NOMO-1 treated with dmso at 0.1 percent for 144 hours (cell line): ENCODE data around the gene EYS.
"Not testable (repeated sequence)": the region's sequence is repeated elsewhere in the genome, so short reads cannot be mapped to it uniquely, and the experiment has no call there.

Experiments used
- DNase-seq: peaks from one replicate; lab custom pipeline; 2025; ENCODE audit not compliant: unreplicated experiment; lab: John Stamatoyannopoulos, UW

EYS gene

DNA sequence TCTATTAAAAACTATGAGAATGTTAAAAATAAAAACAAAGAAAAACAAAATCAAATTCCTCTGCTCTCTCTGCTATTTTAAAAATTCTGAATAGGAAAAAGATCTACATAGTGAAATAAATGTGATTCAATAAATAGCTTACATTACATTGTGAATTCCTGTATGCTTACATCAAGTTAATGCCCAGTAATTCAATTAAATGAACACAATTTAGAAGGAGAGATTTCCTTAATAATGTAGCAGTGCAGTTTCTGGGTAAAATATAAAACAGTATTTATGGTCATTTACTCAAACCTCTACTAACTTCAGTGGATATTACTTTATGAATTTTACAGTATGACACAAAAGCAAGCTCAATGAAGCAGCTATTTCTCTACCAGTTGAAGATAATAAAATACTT lies 594.6 kb downstream of the EYS start:
- no peak for DNase-seq

DNA sequence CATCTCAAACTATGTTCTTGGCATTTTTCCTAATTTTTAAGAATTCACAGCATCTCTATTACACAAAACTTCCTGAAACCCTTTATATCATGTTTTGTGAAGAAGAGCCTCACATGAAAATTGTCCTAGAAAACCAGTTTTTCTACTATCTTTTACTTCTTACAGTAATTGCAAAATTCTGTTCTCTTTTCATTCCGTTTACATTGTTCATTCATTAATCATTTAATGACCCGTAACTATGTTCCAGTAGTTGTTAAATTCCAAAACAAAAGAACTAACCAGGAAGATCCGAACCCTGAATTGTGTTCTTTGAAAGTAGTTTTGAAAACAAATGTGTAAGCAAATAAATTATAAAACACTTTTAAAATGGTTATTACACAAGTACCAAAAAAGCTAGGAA lies 597.0 kb downstream of the EYS start:
- no peak for DNase-seq

DNA sequence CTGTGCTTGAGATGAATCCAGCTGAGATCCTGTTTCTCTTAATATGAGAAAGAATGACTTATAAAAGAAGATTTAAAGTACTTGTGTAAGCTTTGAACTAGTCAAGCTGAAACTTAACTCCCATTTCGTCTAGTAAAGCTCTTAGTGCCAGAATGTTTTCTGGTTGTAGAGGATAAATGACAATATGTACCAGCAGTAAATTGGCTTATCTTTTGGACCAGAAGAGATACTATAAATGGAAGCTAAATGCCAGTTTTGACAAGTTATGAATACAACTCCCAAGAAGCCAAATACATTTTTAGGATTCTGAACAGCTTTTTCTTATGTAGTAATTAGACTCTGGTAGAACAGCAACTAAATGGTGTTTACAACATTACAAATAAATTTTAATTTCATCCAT lies 608.7 kb downstream of the EYS start:
- no peak for DNase-seq

DNA sequence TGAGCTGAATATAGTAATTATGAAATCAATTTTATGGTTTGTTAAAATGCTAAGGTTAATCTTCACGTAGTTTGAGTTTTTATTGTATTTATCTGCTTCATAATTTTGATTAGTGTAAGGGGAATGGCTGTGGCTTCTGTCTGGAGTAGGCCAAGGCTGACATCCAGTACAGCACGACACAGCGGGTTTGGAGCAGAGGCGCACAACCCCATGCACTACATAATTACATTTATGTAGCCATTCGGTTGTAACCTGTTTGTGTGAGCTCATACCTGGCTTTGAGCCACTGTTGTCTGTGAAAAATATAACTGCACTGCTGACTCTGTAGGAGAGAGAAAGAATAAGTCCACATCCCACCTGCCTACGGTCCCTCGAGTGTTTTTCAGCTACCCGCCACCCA lies 615.5 kb downstream of the EYS start:
- DNase-seq = no peak

DNA sequence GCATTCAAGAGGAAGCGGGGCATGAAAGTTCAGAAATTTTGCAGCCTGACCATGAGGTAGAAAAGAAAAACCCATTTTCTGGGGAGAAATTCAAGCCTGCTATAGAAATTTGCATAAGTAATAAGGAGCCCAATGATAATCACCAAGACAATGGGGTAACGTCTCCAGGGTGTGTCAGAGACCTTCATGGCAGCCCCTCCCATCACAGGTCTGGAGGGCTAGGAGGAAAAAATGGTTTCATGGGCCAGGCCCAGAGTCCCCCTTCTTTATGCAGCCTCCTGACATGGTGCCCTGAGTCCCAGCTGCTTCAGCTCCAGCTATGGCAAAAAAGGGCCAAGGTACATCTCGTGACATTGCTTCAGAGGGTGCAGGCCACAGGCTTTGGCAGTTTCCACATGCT lies 618.5 kb downstream of the EYS start:
- DNase-seq = no peak

DNA sequence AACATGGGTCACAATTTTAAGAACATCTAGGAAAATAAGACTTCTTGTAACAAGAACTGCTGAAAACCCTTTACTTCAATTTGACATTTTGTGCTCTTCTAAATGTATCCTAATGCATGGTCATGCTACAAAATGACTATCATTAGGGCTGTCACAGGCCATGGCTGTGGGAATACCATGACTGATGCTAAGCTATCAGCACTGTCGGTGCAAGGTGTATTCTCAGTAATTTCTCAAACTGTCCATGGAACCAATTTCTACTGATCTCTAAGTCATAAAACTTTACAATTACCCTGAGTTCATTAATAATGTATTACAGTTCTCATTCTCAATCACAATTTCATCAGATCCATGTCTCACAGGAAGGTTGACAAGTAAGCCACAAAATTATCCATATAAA lies 625.3 kb downstream of the EYS start:
- no peak for DNase-seq

DNA sequence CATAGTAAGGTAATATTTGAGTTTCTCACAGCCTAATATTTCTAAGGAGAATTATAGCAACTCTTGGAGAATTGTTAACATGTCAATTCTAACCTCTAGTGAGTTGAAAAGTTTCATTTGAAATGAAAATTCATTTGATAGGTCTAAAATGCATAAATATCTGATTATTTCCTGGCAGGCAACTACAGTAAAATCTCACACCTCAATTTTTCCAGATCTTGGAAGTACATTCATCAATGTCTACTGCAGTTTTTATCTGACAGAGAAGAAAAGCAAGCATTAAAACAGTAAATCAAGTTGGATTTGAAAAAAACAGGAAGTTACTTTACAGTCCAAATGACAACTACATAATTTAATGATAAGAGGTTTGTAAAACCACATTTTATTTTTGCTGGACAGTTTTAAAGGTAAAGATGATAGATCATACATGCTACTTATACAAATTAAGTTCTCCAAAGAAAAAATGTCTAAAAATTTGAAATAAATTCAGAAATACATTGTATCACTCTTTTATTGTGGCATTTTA lies 631.3 kb downstream of the EYS start:
- no peak for DNase-seq

DNA sequence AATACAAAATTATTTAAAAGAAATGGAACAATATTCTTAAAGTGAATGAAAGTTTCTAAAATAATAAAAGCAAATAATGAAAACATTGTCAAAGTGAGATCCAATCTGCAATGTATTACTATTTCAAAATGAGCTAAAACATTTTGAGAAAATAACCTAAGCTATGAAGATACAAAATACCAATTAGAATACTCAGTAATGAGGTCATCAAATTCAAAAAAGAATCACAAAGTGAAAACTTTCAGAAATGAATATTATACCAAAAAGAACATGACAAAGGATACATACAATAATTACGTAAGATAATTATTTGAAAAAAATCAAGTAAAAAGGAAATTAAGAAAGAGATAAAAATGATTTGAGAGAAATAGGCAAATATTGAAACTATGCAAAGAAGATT lies 634.5 kb downstream of the EYS start:
- no peak for DNase-seq

DNA sequence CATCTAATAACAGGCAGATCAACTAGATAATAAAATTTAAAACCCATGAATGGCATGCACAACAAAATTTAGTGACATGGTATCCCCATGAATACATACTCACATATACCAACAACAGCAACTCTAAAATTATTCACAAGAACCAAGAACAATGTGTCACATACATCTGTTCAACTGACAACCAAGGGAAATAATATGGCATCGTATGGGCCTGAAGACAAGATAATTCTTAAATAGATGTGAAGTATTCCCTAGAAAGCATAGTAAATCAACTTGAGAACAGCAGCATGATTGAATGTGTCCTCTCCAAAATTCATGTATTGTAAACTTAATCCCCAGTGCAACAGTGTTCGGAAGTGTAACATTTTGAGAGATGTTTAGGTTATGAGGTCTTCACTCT lies 635.5 kb downstream of the EYS start:
- no peak for DNase-seq

DNA sequence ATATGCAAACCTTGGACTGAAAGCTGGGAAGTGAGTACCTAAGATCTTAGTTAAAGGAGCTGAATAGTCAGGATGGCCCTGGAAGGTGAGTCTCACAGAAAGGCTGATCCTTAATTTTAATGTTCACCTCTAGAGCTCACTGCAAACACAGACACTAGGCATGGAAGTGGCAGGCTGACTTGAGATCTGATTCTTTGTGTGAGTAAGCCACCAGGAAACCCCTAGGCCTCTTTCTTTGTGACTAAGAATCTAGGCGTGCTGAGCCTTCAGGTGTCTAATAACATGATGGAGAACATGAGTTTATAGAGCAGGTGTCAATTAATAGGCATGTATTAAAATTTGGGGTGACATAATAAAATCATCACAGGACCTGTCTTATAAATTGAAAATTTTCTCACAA lies 642.2 kb downstream of the EYS start:
- DNase-seq = no peak

DNA sequence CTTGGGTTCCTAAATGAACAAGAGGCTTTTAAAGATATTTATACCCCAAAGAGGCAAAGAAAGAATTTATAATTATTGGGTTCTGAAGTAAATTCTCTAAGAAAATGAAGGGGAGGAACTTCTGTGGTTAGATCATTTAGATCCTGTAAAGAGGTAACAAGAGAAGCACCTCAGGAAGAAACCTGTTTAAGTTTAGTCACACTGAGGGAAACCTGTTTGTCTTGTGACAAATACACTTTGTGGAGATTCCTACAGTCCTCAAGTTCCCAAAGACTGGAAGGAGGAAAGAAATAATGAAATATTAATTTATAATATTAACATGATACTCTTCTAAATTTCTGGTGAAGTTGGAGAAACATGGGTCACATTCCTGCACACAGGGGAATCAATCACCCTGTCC lies 647.5 kb downstream of the EYS start:
- DNase-seq = no peak

DNA sequence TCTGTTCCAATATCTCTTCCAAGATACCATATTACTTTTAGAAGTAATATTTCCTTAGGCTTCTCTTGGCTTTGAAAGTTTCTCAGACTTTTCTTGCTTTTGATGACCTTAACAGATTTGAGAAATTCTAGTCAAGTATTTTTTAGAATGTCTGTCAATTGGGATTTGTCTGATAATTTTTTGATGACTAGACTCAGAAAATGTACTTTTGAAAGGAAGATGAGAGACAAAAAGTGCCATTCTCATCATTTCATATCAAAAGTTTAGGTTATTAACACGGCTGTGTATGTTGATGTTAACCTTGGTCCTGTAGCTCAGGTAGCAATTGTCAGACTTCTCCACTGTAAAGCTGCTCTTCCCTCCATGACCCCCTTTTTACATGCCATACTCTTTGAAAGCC lies 651.5 kb downstream of the EYS start:
- DNase-seq = no peak

DNA sequence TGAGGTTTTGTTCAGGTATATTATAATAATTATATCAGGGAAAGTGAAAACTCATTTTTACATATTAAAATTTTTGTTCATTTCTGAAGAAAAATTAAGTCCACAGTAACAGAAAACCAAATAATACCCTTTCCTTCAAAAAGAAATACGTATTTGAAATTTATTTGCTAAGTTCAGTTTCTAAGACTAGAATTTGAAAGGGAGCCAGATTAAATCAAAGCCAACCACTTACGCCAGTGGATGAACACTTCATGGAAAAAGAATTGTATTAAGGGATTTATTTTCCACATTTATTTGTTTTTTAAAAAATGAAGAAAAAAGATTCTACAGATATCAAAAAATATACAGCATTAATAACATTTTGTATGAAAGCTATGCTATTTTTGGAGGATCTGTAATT lies 654.4 kb downstream of the EYS start:
- DNase-seq = no peak

DNA sequence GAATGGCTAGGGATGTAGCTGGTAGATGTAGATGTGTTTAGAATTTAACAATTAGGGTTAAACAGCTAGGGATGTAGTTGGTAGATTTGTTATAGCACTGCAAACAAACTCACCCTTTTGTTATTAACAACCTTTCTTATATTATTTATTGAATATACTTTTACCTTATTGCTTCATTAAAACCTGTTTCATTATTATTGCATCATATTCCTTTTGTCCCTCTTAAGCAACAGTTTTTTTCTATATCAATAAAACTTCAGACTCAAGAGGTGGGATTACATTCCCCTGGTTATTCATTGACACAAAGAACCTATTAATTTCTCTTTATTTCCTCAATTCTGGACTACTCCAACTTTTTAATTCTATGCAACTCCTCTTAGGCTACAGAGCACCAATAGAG lies 661.2 kb downstream of the EYS start:
- no peak for DNase-seq

DNA sequence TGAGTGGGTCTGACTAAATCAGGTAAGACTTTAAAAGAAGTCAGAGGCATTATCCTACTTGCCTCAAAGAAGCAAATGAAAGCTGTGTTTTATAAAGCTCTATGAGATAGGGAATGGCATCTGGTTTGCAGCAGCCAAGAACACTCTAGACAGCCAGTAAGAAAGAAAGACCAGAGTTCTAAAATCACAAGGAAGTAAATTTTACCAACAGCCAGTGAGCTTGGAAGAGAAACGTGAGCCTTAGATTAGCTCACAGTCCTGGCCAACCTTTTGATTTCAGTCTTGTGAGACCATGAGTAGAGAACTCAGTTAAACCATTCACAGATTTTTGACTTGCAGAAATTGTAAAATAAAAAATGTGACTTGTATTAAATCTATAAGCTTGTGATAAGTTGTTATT lies 693.0 kb downstream of the EYS start:
- DNase-seq = no peak

DNA sequence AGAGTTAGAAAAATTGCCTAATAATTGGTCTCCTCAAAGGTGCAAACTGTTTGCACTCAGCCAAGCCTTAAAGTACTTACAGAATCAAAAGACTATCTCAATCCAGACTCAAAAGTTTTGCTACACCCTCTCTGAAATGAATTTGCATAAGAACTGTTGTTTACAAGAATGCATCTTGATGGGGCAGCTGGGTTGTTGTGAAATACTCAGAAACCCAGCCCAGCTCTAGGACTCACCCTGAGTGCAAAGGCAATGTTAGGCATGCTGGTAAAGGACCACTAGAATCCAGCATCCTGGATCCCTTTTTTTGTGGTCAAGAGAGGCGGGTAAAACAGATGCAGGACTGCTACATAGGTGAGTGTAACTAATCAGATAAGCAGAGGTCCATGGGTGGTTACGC lies 700.2 kb downstream of the EYS start:
- no peak for DNase-seq

DNA sequence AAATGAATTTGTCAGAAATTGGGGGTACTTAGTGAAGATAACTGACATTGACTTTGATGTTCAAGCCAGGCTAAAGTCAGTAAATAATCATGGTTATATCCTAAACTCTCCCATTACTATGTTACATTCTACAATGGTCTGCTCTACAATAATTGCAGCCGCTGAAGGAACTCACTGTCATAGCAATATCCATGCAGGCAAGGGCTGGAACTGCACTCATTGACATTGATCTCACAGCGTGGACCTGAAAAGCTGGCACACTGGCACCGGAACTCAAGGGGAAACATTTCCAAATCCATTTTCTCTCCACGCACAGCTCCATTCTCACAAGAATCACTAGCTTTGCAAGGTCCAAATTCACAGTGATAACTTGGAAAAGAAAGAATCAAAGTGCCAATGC lies 702.7 kb downstream of the EYS start:
- no peak for DNase-seq

DNA sequence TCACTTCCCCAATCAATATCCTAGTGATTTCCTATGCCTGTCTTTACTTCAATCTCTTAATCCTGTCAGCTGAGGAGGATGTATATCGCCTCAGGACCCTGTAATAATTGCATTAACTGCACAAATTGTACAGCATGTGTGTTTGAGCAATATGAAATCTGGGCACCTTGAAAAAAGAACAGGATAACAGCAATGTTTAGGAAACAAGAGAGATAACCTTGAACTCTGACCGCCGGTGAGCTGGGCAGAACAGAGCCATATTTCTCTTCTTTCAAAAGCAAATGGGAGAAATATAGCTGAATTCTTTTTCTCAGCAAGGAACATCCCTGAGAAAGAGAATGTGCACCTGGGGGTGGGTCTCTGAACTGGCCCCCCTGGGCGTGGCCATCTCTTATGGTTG lies 704.1 kb downstream of the EYS start:
- not testable (repeated sequence) for DNase-seq

DNA sequence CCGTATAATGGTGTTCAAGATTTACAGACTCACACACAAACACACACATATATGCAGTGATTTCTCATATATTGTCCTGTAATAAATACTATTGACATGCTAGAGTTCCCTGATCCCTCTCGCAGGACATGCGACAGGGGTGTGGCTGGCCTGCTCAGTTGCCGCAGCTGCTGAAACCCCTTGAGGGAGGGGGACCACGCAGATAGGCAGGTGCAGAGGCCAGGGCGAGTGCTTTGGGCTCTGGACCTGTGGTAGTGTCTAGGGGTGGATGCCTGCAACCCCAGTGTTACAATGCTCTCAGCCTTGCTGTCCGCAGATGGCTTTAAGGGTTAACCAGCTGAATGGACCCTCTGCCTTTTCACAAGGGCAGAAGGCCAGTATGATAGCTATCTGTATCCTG lies 706.2 kb downstream of the EYS start:
- DNase-seq = no peak

DNA sequence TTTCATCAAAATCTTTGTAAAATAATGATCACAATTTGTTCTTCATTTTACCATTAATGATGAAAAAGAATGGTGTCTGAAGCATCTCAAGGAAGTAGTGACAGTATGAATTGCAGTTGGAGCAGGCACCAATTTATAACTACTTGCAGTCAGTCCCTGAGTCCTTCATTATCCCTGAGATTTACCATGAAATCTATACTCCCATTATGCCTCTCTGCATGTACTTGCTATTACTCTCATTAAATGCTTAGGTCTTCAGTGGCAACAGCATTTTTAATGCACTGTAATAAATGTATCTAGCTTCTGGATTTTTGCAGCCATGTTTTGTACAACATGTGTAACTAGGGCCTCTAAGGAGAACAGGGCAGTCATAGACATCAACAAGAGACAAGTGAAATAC lies 708.8 kb downstream of the EYS start:
- no peak for DNase-seq

DNA sequence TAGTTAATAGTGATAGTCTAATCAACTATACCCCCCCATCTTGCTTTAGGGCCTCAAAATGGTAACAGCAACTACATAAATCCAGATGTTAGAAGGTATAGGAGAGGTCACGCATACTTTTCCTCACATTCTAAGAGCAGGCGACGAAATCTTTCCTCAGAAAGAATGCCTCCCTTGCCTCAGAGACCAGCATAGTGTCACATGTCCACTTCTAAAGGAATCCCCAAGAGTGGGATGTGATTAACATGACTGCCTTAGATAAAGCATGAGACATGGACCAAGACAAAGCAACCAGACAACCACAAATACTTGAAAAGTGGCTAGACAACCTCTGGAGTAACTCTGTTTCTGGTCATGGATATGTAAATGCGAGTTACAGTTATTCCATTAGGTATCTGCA lies 710.7 kb downstream of the EYS start:
- no peak for DNase-seq

DNA sequence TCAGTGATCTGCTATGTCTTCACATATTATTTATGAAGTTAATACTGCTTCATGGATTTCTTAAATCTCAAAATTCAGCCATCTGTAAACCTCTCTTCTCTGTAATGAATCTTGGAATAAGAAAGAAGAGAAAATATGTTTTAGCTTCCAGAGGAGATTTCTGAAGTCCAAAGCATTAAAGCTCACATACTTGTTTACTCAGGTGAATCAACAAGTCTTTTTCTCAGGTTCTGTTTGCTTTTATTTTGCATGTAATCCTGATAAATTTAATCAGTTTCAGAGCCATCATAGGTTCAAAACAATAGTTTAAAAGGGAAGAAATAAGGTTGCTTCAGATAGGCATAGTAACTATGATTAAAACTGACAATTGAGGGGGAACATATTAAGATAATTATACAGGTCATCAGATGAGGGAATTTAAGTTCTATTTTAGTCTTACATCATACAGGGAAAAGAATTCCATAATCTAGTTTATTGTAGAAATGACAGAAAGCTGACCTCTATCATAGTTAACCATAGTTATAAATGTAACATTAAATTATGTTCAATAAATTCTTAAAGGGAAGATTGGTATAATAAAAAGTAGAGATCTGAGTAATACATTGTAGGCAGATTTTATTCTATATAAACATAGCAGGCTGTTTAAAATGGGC lies 716.2 kb downstream of the EYS start:
- DNase-seq = no peak

DNA sequence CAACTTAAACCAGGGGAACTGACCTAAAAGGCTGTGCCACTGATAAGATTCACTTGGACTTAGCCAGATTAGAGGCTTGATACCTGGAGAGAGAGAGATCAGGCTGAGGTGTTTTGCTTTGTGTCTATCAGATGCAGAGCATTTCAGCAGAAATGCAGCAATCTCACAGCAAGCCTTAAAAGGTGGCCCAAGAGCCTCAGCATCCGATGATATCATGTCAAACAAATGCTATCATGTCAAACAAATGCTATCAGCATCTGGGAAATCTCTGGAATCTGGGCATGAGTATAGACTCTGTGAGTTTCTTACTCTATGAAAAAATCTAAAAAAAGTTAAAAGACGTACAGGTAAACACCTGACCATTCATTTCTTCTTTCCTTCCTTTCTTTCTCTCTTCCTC lies 718.9 kb downstream of the EYS start:
- DNase-seq = no peak

DNA sequence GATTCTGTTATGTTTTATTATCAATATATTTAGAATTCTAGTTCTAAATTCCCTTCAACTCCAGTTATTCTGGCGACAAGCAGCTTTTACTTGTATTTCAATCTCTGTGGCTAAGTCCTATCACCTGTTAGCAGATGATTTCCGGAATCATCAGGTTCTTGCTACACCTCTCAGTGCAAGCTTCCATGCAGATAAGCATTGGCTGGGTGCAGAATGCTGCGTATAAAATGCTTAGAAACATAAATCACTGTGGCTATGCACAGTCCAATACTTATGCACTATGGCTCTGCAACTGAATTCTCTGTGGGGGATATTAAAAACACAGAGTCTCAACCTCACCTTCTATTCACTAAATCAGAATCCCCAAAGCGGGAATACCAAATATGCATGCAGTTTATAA lies 720.0 kb downstream of the EYS start:
- DNase-seq = no peak
